ENCODE results near the gene CTSO. TPM values are rescaled to one million over a fixed set of nuclear protein-coding genes. Genes with fewer than 3 reads are reported as not detected.

The CTSO gene
- total RNA-seq, 1 experiment from 2014 or later: 0.57 TPM

GRCh38 chr4:155908187-155909139 is 45.2 kb downstream of the CTSO start:
- DNase-seq (ENCODE audit: low read depth, low spot score) (no peak), ATAC-seq (no peak)
- no peaks in the 10 kb centered on the region; the same call in 1 of the 2 replicates for H4K20me1 ChIP-seq (ENCODE audit: insufficient read depth)
- H3K4me1 ChIP-seq (ENCODE audit: control insufficient read depth in 1 of 2, insufficient read depth in 2 of 2, low read length in 2 of 2): no peaks in the 10 kb centered on the region
- no peak overlapping the region for H3K4me2 ChIP-seq (ENCODE audit: low read length)
- ChIA-PET RAD21 (ENCODE audit: low non-redundant PET in 1 of 2, low total read pairs in 2 of 2, uncharacterized antibody in 2 of 2, unreplicated experiment in 2 of 2) (no interaction called here), POLR2A (no interaction called here), CTCF (no interaction called here)
- BruUV-seq (replicated peaks): no TSS peak
- no peaks in the 10 kb centered on the region for H3K36me3 ChIP-seq (ENCODE audit: control insufficient read depth in 1 of 2, insufficient read depth in 2 of 2, low read length in 2 of 2)
- intact Hi-C loops (cut with micrococcal nuclease): no loop called here
- no peak overlapping the region for H3K9ac ChIP-seq (ENCODE audit: low read length)
- no peak overlapping the region for H3K27ac ChIP-seq (ENCODE audit: low read depth, low read length)
- no peaks in the 10 kb centered on the region for H3K79me2 ChIP-seq (ENCODE audit: insufficient read depth, low read length)
- no peaks in the 10 kb centered on the region for H3K9me3 ChIP-seq (ENCODE audit: control insufficient read depth in 1 of 2, insufficient read depth in 1 of 2, low read depth in 1 of 2, low read length in 2 of 2)
- no peak overlapping the region for H3K4me3 ChIP-seq (replicated peaks in 1 of 2; ENCODE audit: low read depth in 1 of 2, low read length in 2 of 2)
- TF ChIP-seq POLR2A (IDR thresholded peaks at IDR 0.05; ENCODE audit: borderline replicate concordance, extremely low read depth, insufficient read depth, insufficient read length) (no peak), CEBPB (IDR thresholded peaks at IDR 0.05; ENCODE audit: low read depth) (no peak), ELF1 (IDR thresholded peaks at IDR 0.05; ENCODE audit: borderline replicate concordance, low read depth) (no peak), SRF (IDR thresholded peaks at IDR 0.05; ENCODE audit: low read depth) (no peak), MAX (IDR thresholded peaks at IDR 0.05) (no peak), TCF7L2 (IDR thresholded peaks at IDR 0.05; ENCODE audit: borderline replicate concordance, extremely low read depth, insufficient read depth, insufficient read length) (no peak), SIN3A (IDR thresholded peaks at IDR 0.05; ENCODE audit: low read depth) (no peak), SP1 (IDR thresholded peaks at IDR 0.05; ENCODE audit: low read depth) (no peak), EZH2phosphoT487 (IDR thresholded peaks at IDR 0.05; ENCODE audit: borderline replicate concordance) (no peak)
- TF ChIP-seq, protein P1, sequence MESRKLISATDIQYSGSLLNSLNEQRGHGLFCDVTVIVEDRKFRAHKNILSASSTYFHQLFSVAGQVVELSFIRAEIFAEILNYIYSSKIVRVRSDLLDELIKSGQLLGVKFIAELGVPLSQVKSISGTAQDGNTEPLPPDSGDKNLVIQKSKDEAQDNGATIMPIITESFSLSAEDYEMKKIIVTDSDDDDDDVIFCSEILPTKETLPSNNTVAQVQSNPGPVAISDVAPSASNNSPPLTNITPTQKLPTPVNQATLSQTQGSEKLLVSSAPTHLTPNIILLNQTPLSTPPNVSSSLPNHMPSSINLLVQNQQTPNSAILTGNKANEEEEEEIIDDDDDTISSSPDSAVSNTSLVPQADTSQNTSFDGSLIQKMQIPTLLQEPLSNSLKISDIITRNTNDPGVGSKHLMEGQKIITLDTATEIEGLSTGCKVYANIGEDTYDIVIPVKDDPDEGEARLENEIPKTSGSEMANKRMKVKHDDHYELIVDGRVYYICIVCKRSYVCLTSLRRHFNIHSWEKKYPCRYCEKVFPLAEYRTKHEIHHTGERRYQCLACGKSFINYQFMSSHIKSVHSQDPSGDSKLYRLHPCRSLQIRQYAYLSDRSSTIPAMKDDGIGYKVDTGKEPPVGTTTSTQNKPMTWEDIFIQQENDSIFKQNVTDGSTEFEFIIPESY (IDR thresholded peaks at IDR 0.05; ENCODE audit: extremely low read depth, insufficient replicate concordance, low read length): no peak
- H2AFZ ChIP-seq (ENCODE audit: low read depth, low read length, poor library complexity, severe bottlenecking): no peak overlapping the region
- no peaks in the 10 kb centered on the region; the same call in 1 of the 2 replicates for H3K9me2 ChIP-seq (ENCODE audit: insufficient read depth)
- H3K27me3 ChIP-seq (ENCODE audit: insufficient read depth, low read length): no peaks in the 10 kb centered on the region

Measured in HCT116 (cell line).